WTC11 (cell line): ENCODE results near the gene OST4. TPM values are rescaled to one million over a fixed set of nuclear protein-coding genes. Genes with fewer than 3 reads are reported as not detected.

Experiments used
- ATAC-seq: fragments of 200-7000 bp; cut with Tn5 transposase; 2 replicates; pipeline ENCODE4 v1.10.0; 2021; ENCODE audit warnings: mild to moderate bottlenecking, moderate library complexity
- CTCF ChIA-PET: fragments of 300-600 bp; sonication (Branson Sonifier 250); formaldehyde crosslinking; loops from one replicate; lab custom pipeline; 2021; ENCODE audit warnings: antibody characterized with exemption; lab: Charles Lee
- POLR2A ChIA-PET: fragments of 350-600 bp; sonication (Branson Sonifier 250); formaldehyde crosslinking; loops from one replicate; lab custom pipeline; 2021; ENCODE audit warnings: antibody characterized with exemption; lab: Charles Lee
- DNase-seq: peaks from one replicate; pipeline ENCODE4 v3.0.0; 2021; ENCODE audit warnings: low spot score
- H3K27ac Mint-ChIP-seq: 2 replicates; pipeline ENCODE4 v1.8.0; 2021; ENCODE audit warnings: mixed read lengths
- H3K27me3 Mint-ChIP-seq: 2 replicates; pipeline ENCODE4 v1.8.0; 2021; ENCODE audit warnings: low read depth, mild to moderate bottlenecking, moderate library complexity, mixed read lengths
- H3K36me3 Mint-ChIP-seq: 2 replicates; pipeline ENCODE4 v1.8.0; 2021; ENCODE audit warnings: mixed read lengths
- H3K4me1 Mint-ChIP-seq: 2 replicates; pipeline ENCODE4 v1.8.0; 2022; ENCODE audit warnings: mixed read lengths
- H3K4me3 Mint-ChIP-seq: 2 replicates; pipeline ENCODE4 v1.8.0; 2021; ENCODE audit warnings: mild to moderate bottlenecking, moderate library complexity, mixed read lengths
- H3K9me3 Mint-ChIP-seq: 2 replicates; pipeline ENCODE4 v1.8.0; 2021; ENCODE audit warnings: mixed read lengths
- ATF1 ChIP-seq: sonication (generic); formaldehyde crosslinking; IDR thresholded peaks from 2 replicates; pipeline ENCODE4 v1.8.1; 2023; ENCODE audit warnings: mild to moderate bottlenecking, moderate library complexity, missing genetic modification reagents
- ATF6 ChIP-seq: sonication (generic); formaldehyde crosslinking; IDR thresholded peaks from 2 replicates; pipeline ENCODE4 v1.8.1; 2023; ENCODE audit warnings: mild to moderate bottlenecking, missing genetic modification reagents
- CREM ChIP-seq: sonication (generic); formaldehyde crosslinking; IDR thresholded peaks from 2 replicates; pipeline ENCODE4 v1.8.1; 2022; ENCODE audit warnings: mild to moderate bottlenecking, missing genetic modification reagents, moderate library complexity
- ELF4 ChIP-seq: sonication (generic); formaldehyde crosslinking; IDR thresholded peaks from 2 replicates; pipeline ENCODE4 v1.8.1; 2022; ENCODE audit warnings: low read depth, mild to moderate bottlenecking, moderate library complexity, missing genetic modification reagents
- ESRRA ChIP-seq: sonication (generic); formaldehyde crosslinking; IDR thresholded peaks from 2 replicates; pipeline ENCODE4 v1.8.1; 2022; ENCODE audit warnings: mild to moderate bottlenecking, missing genetic modification reagents, borderline replicate concordance
- FOXJ3 ChIP-seq: sonication (generic); formaldehyde crosslinking; IDR thresholded peaks from 2 replicates; pipeline ENCODE4 v1.9.0; 2021; ENCODE audit warnings: missing genetic modification reagents, mild to moderate bottlenecking, borderline replicate concordance
- GABPB1 ChIP-seq: sonication (generic); formaldehyde crosslinking; IDR thresholded peaks from 2 replicates; pipeline ENCODE4 v1.8.1; 2023; ENCODE audit warnings: mild to moderate bottlenecking, missing genetic modification reagents
- IRF1 ChIP-seq: sonication (generic); formaldehyde crosslinking; IDR thresholded peaks from 2 replicates; pipeline ENCODE4 v1.8.0; 2023; ENCODE audit warnings: missing genetic modification reagents
- JAZF1 ChIP-seq: fragments of 250-450 bp; sonication (Bioruptor Pico); IDR thresholded peaks from 2 replicates; pipeline ENCODE4 v1.9.0; 2021; ENCODE audit warnings: moderate library complexity, mild to moderate bottlenecking, inconsistent platforms
- JUN ChIP-seq: sonication (generic); formaldehyde crosslinking; IDR thresholded peaks from 2 replicates; pipeline ENCODE4 v1.8.0; 2023; ENCODE audit warnings: mild to moderate bottlenecking, missing genetic modification reagents
- KAT7 ChIP-seq: sonication (generic); formaldehyde crosslinking; IDR thresholded peaks from 2 replicates; pipeline ENCODE4 v1.8.1; 2023; ENCODE audit warnings: missing genetic modification reagents, mild to moderate bottlenecking, borderline replicate concordance
- NFE2L1 ChIP-seq: sonication (generic); formaldehyde crosslinking; IDR thresholded peaks from 2 replicates; pipeline ENCODE4 v1.8.1; 2023; ENCODE audit warnings: missing genetic modification reagents
- NFYB ChIP-seq: sonication (generic); formaldehyde crosslinking; conservative IDR thresholded peaks from 2 replicates; pipeline ENCODE4 v1.8.0; 2022; ENCODE audit warnings: low read depth, missing genetic modification reagents
- NR2C2 ChIP-seq: sonication (generic); formaldehyde crosslinking; IDR thresholded peaks from 2 replicates; pipeline ENCODE4 v1.8.0; 2022; ENCODE audit warnings: mild to moderate bottlenecking, missing genetic modification reagents
- TEAD4 ChIP-seq: sonication (generic); formaldehyde crosslinking; IDR thresholded peaks from 2 replicates; pipeline ENCODE4 v1.8.0; 2022; ENCODE audit warnings: mild to moderate bottlenecking, missing genetic modification reagents
- ZNF138 ChIP-seq: sonication (generic); formaldehyde crosslinking; conservative IDR thresholded peaks from 2 replicates; pipeline ENCODE4 v1.8.1; 2022; ENCODE audit warnings: mild to moderate bottlenecking, moderate library complexity, missing genetic modification reagents
- ZNF219 ChIP-seq: sonication (generic); formaldehyde crosslinking; IDR thresholded peaks from 2 replicates; pipeline ENCODE4 v1.8.0; 2023; ENCODE audit warnings: missing genetic modification reagents, mild to moderate bottlenecking, borderline replicate concordance
- ZNF396 ChIP-seq: fragments of 250-450 bp; sonication (Bioruptor Pico); IDR thresholded peaks from 2 replicates; pipeline ENCODE4 v1.8.0; 2021; ENCODE audit warnings: mild to moderate bottlenecking, moderate library complexity, borderline replicate concordance
- ZNF671 ChIP-seq: fragments of 250-450 bp; sonication (Bioruptor Pico); IDR thresholded peaks from 2 replicates; pipeline ENCODE4 v1.8.0; 2021; ENCODE audit warnings: mild to moderate bottlenecking
- total RNA-seq: library from RNA; stranded (reverse); gene quantifications from 3 replicates; pipeline ENCODE4 v1.2.3, GENCODE V29; 2021
- TF ChIP-seq, protein P1 (sequence below): sonication (generic); formaldehyde crosslinking; IDR thresholded peaks from 2 replicates; pipeline ENCODE4 v1.8.1; 2022; ENCODE audit warnings: low read depth, mild to moderate bottlenecking, moderate library complexity, missing genetic modification reagents, borderline replicate concordance
- TF ChIP-seq, protein P2 (sequence below): fragments of 250-450 bp; sonication (Bioruptor Pico); IDR thresholded peaks from 2 replicates; pipeline ENCODE4 v1.8.0; 2021; ENCODE audit warnings: mild to moderate bottlenecking

Gene OST4
- total RNA-seq, 1 experiment from 2014 or later = 210 TPM

DNA sequence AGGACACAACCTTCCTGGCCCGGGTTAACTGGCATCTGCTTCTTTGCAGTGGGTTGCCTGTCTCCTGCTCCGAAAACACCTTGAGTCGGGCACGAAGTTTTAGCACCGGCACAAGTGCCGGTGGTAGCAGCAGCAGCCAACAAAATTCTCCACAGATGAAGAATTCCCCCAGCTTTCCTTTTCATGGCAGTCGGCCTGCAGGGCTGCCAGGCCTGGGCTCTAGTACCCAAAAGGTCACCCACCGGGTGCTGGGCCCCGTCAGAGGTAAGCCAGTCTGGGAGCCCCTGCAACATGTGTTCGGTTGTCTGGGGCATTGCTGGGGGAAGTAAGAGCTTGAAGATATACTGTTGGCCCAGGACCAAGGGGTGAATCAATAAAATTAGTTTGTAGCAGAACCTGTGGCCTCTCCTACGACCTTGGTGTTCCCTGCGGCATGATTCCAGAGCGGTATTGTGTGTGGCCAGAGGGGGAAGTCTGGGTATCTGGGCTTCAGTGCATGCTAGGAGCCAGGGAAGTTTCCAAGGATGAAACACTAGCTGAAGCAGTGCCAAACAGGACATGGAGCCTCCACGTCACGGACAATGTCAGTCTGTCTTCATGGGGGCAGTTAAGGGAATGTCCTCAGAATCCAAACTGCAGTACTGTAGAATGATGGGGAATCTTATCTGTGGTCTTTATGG is 12.2 kb downstream of the OST4 start:
- CTCF ChIA-PET = interaction anchor here (0.8 to 2.1 kb wide), 5 partner anchors 9 to 98 kb away, joined by 3 to 6 read pairs (median 3); partner anchors contain the start of genes AGBL5 and OST4
- no peaks in the 10 kb centered on the region for H3K9me3 Mint-ChIP-seq
- TF ChIP-seq ZNF138 (CRISPR knock-in tag) (no peak), KAT7 (no peak), IRF1 (CRISPR knock-in tag) (no peak), NR2C2 (no peak), CREM (CRISPR knock-in tag) (no peak), GABPB1 (no peak), ZNF219 (CRISPR knock-in tag) (no peak), TEAD4 (CRISPR knock-in tag) (no peak), JUN (CRISPR knock-in tag) (no peak), ELF4 (no peak), NFYB (CRISPR knock-in tag) (no peak), ATF1 (CRISPR knock-in tag) (no peak), NFE2L1 (CRISPR knock-in tag) (no peak)
- TF ChIP-seq, all 79 proteins: peak for 0
- no peak overlapping the region for H3K27ac Mint-ChIP-seq
- no peak for DNase-seq
- no peak for ATAC-seq
- POLR2A ChIA-PET = interaction anchor here (0.7 kb wide), 1 partner anchor 12 kb away, joined by 4 read pairs; the partner anchor contains the start of gene OST4
- peaks cover 31% of the 10 kb centered on the region for H3K36me3 Mint-ChIP-seq
- no peaks in the 10 kb centered on the region for H3K4me1 Mint-ChIP-seq
- H3K27me3 Mint-ChIP-seq = no peaks in the 10 kb centered on the region
- no peak overlapping the region for H3K4me3 Mint-ChIP-seq

- no peaks in the 10 kb centered on the region for H3K4me1 Mint-ChIP-seq
- TF ChIP-seq FOXJ3 (no peak), ZNF396 (CRISPR knock-in tag) (no peak), ATF6 (CRISPR knock-in tag) (no peak), ESRRA (CRISPR knock-in tag) (no peak), JAZF1 (no peak), ZNF671 (no peak), TEAD4 (CRISPR knock-in tag) (no peak)
- TF ChIP-seq, protein P1, sequence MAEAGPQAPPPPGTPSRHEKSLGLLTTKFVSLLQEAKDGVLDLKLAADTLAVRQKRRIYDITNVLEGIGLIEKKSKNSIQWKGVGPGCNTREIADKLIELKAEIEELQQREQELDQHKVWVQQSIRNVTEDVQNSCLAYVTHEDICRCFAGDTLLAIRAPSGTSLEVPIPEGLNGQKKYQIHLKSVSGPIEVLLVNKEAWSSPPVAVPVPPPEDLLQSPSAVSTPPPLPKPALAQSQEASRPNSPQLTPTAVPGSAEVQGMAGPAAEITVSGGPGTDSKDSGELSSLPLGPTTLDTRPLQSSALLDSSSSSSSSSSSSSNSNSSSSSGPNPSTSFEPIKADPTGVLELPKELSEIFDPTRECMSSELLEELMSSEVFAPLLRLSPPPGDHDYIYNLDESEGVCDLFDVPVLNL (CRISPR knock-in tag) = no peak
- TF ChIP-seq, protein P2, sequence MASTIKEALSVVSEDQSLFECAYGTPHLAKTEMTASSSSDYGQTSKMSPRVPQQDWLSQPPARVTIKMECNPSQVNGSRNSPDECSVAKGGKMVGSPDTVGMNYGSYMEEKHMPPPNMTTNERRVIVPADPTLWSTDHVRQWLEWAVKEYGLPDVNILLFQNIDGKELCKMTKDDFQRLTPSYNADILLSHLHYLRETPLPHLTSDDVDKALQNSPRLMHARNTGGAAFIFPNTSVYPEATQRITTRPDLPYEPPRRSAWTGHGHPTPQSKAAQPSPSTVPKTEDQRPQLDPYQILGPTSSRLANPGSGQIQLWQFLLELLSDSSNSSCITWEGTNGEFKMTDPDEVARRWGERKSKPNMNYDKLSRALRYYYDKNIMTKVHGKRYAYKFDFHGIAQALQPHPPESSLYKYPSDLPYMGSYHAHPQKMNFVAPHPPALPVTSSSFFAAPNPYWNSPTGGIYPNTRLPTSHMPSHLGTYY (CRISPR knock-in tag) = no peak
- ChIA-PET POLR2A (no interaction called here), CTCF (interaction anchor here (1.1 to 2.1 kb wide), 5 partner anchors 8 to 97 kb away, joined by 3 to 6 read pairs (median 5); partner anchors contain the start of genes AGBL5 and OST4)
- no peaks in the 10 kb centered on the region for H3K9me3 Mint-ChIP-seq
- ATAC-seq (no peak), DNase-seq (no peak)
- H3K27me3 Mint-ChIP-seq = no peaks in the 10 kb centered on the region
- H3K36me3 Mint-ChIP-seq = peaks cover 36% of the 10 kb centered on the region
- H3K4me3 Mint-ChIP-seq = no peak overlapping the region
- no peak overlapping the region for H3K27ac Mint-ChIP-seq
Measured at GRCh38 chr2:27058210-27058609, 13.2 kb downstream of the OST4 start.
